Measurements from ENCODE around the gene TPT1. TPM values are rescaled to one million over a fixed set of nuclear protein-coding genes. Genes with fewer than 3 reads are reported as not detected.
"Not testable (repeated sequence)": the region's sequence is repeated elsewhere in the genome, so short reads cannot be mapped to it uniquely, and the experiment has no call there.

Gene TPT1
- total RNA-seq, 1 experiment from 2014 or later, result 1,612 TPM

- peak; percentile 99 for DNase-seq (ENCODE audit: low spot score)
Measured at GRCh38 chr13:45367358-45367757, 26.4 kb upstream of the TPT1 start.

GRCh38 chr13:45365558-45365885 lies 24.5 kb upstream of the TPT1 start:
- DNase-seq (ENCODE audit: low spot score), result no peak

- DNase-seq (ENCODE audit: low spot score), result no peak
Measured at GRCh38 chr13:45364876-45365557, 24.0 kb upstream of the TPT1 start.

DNA sequence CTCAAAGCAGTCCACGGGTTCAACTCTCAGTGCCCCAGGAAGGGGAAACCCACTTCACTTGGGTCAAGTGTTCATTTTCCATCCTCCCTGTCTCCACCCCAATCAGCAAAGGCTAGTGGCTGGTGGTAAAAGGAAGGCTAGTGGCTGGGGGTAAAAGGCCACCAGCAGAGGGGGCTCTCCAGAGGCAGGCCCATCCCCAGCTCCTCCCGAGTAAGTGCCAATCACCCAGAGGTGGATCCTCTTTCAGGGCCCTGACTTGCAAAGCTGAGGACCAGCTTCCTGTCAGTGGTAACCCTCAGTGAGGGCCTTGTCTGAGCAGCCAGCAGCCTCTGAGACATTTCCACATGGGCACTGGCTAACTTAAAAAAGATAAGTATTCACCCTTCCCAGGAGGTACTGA lies 22.0 kb upstream of the TPT1 start:
- DNase-seq (ENCODE audit: low spot score), result no peak

GRCh38 chr13:45361596-45362206 lies 20.7 kb upstream of the TPT1 start:
- peak; percentile 93 for DNase-seq (ENCODE audit: low spot score)

DNA sequence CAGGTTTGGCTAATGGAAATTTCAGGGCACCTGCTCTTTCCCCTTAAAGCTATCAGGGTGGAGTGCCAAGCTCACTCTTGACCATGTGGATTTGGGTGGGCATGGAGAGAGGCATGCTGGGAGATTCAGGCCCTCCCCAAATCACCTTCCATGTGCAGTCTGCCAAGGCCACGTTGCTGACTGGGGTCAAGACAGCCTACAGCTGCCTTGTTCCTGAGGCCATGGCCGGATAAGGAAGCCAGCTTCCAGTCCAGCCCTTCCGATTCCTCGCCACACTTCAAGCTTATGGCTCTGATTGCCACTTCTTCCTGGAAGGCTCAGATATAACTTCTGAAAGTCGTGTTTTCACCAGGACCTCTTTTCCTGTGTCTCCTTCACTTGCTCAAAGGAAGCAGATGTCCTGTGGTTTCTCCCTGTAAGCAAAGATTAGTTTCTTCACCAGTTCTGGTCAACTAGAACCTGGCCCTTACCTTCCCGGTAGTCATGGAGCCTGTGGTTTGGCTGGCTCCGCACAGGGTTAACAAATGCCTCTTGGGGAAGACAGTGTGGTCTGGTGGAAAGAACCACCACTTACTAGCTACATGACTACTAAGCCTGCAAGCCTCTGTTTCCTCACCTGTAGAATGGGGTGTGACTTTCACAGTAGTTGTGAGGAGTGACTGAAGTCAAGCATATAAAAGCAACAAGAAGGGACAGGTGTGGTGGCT lies 16.1 kb upstream of the TPT1 start:
- DNase-seq (ENCODE audit: low spot score), result no peak

- DNase-seq (ENCODE audit: low spot score), result no peak
Measured at GRCh38 chr13:45353895-45354294, 12.9 kb upstream of the TPT1 start.

DNA sequence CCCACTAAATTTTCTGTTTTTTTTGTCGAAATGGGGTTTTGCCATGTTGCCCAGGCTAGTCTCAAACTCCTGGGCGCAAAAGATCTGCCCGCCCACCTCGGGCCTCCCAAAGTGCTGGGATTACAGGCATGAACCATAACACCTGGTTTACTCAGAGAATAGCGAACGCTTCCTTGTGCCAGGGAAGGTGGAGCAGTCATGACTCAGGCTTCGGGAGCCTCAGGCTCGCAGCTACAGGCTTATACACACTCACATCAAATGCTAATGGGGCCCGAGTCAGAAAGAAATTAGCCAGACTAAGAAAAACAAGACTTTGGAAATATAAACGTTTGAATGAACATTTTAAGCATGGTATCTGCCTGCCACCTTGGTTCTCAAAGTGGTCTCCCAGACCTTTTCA lies 11.0 kb upstream of the TPT1 start:
- DNase-seq (ENCODE audit: low spot score), result no peak

GRCh38 chr13:45350152-45350551 lies 9.2 kb upstream of the TPT1 start:
- no peak for DNase-seq (ENCODE audit: low spot score)

- no peak for DNase-seq (ENCODE audit: low spot score)
Measured at GRCh38 chr13:45349438-45349837, 8.5 kb upstream of the TPT1 start.

GRCh38 chr13:45344064-45344463 lies 3.1 kb upstream of the TPT1 start:
- not testable (repeated sequence) for DNase-seq (ENCODE audit: low spot score)

DNA sequence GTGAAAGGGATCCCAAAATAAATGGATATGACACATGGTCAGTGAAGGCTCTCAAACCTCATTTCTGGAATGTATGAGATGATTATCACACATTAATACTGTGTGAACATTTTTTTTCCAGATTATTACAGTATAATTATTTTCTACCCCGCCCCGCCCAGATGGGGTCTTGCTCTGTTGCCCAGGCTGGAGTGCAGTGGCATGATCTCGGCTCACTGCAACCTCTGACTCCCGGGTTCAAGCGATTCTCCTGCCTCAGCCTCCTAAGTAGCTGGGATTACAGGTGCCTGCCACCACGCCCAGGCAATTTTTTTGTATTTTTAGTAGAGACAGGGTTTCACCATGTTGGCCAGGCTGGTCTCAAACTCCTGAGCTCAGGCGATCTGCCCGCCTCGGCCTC lies 2.1 kb upstream of the TPT1 start:
- not testable (repeated sequence) for DNase-seq (ENCODE audit: low spot score)

GRCh38 chr13:45342668-45343067 lies 1.7 kb upstream of the TPT1 start:
- not testable (repeated sequence) for DNase-seq (ENCODE audit: low spot score)

GRCh38 chr13:45341799-45342500 lies 967 bp upstream of the TPT1 start:
- DNase-seq (ENCODE audit: low spot score), result no peak

DNA sequence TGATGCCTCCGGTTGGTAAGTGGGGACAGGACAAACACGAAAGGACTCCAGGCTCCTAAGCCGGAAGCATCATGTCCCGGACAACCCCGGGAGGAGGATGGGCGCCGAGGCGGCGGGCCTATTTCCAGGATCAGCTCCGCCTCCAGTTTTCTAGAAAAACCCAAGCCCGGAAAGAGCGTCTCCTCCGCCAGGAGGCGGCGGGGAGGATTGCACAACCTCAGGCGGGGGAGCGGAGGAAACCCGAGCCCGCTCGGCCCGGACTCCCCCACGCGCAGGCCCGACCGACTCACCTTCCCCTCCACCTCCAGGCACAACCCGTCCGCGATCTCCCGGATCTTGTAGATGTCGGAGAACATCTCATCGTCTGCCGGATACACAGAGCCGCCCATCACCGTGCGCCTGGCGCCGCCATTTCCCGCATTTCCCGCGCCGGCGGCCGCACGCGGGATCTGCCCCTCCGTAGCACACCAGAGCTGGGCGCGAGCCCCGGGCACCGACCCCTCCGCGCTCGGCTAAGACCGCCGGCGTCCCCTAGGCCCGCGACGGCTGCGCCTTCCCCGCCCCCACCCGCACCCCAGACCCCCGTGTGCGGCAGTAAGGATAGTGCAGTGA lies 455 bp downstream of the TPT1 start:
- peak; percentile 67 for DNase-seq (ENCODE audit: low spot score)

- no peak for DNase-seq (ENCODE audit: low spot score)
Measured at GRCh38 chr13:45339867-45340266, 1.1 kb downstream of the TPT1 start.

- no peak for DNase-seq (ENCODE audit: low spot score)
Measured at GRCh38 chr13:45339399-45339798, 1.6 kb downstream of the TPT1 start.

- DNase-seq (ENCODE audit: low spot score), result no peak
Measured at GRCh38 chr13:45337803-45338202, 3.2 kb downstream of the TPT1 start.

- no peak for DNase-seq (ENCODE audit: low spot score)
Measured at GRCh38 chr13:45337395-45337794, 3.6 kb downstream of the TPT1 start.

- no peak for DNase-seq (ENCODE audit: low spot score)
Measured at GRCh38 chr13:45336025-45336800, 4.8 kb downstream of the TPT1 start.

DNA sequence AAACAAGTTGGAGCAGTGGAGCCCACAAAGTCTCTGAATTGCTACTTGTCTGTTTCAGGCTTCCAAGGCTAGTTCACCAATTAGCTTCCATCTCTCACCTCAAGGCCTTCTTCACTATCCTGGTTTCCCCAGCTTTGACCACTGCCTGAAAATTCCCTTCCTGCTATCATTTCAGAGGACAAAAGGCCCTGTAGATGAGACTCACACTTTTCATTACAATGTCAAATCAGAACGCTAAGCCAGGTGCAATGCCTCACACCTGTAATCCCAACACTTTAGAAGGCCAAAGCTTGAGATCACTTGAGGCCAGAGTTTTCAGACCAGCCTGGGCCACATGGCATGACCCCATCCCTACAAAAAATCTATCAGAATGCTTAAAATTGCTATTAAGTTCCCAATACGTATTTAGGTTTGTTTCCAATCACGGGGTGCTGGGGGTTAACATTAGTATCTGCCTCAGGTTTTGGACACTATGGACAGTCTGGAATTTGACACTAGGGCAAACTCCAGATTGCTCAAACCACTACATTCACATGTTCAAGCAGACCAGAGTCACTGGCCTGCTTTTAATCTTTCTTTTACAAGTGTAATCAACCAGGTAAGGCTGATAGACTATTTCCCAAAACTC lies 5.5 kb downstream of the TPT1 start:
- no peak for DNase-seq (ENCODE audit: low spot score)
